ENCODE results near the gene WDR62. TPM values are rescaled to one million over a fixed set of nuclear protein-coding genes. Genes with fewer than 3 reads are reported as not detected.

WDR62 gene
- total and polyA plus RNA-seq, 2 of the 8 experiments (the other 6 are each of a cell fraction or from before 2014, with no cell fraction given), result 28.2 to 39.5 TPM

GRCh38 chr19:36030264-36031148, 24.2 kb upstream of the WDR62 start:
- H3K4me2 ChIP-seq (ENCODE audit: insufficient read depth in 1 of 2, low read depth in 2 of 2, low read length in 2 of 2), result no peak overlapping the region
- no peak overlapping the region for H2BK12ac ChIP-seq (ENCODE audit: low read depth, low read length)
- H2BK20ac ChIP-seq (ENCODE audit: low read length), result no peak overlapping the region
- no peaks in the 10 kb centered on the region for H3K79me2 ChIP-seq (ENCODE audit: control insufficient read depth in 1 of 2, insufficient read depth in 2 of 2, low read length in 2 of 2)
- H3K79me1 ChIP-seq (ENCODE audit: low read depth, low read length), result no peaks in the 10 kb centered on the region
- no peak overlapping the region for H2BK5ac ChIP-seq (ENCODE audit: low read depth, low read length)
- no peak overlapping the region for H3K9ac ChIP-seq (replicated peaks in 1 of 4; ENCODE audit: extremely low read depth in 1 of 4, low read depth in 3 of 4, low read length in 3 of 4)
- H3K4me3 ChIP-seq (ENCODE audit: extremely low read depth in 1 of 4, insufficient read depth in 2 of 4, low read depth in 3 of 4, low read length in 4 of 4), result no peak overlapping the region
- no peaks in the 10 kb centered on the region for H3K9me3 ChIP-seq (ENCODE audit: insufficient read depth in 2 of 2, low read depth in 1 of 2, low read length in 1 of 2)
- H3K36me3 ChIP-seq (ENCODE audit: control insufficient read depth in 2 of 4, insufficient read depth in 4 of 4, low read length in 3 of 4), result peaks cover 0 to 9% (median 3%) of the 10 kb centered on the region in 4 experiments; a peak in 3 of 8 replicates
- no peak overlapping the region for H3K56ac ChIP-seq (replicated peaks; ENCODE audit: insufficient read length, low read depth, low read length)
- no peak for FAIRE-seq
- H3K4me1 ChIP-seq (replicated peaks in 1 of 4; ENCODE audit: control insufficient read depth in 3 of 4, insufficient read depth in 4 of 4, low read length in 3 of 4), result peaks cover 0 to 11% (median 4%) of the 10 kb centered on the region in 4 experiments; a peak in 6 of 7 replicates
- H3K18ac ChIP-seq (ENCODE audit: extremely low read depth, low read length), result no peak overlapping the region
- DNase-seq (ENCODE audit: low read depth in 1 of 2, low spot score in 2 of 2), result no peak
- H3K27ac ChIP-seq (ENCODE audit: low read depth, low read length), result no peak overlapping the region
- ChIA-PET POLR2A (ENCODE audit: partially characterized antibody) (interaction anchor here (1.0 to 1.6 kb wide), 3 partner anchors 14 to 23 kb away, joined by 3 to 5 read pairs (median 3); partner anchors contain the start of genes ALKBH6 and THAP8), CTCF (ENCODE audit: partially characterized antibody) (interaction anchor here (0.9 to 2.3 kb wide), 5 partner anchors 11 to 167 kb away, joined by 3 to 14 read pairs (median 4); partner anchors contain the start of gene THAP8)
- H2BK15ac ChIP-seq (ENCODE audit: low read length), result no peak overlapping the region
- H3K27me3 ChIP-seq (replicated peaks in 1 of 4; ENCODE audit: control insufficient read depth in 3 of 4, extremely low read depth in 1 of 4, insufficient read depth in 3 of 4, low read length in 3 of 4), result peaks cover 0 to 4% (median 0%) of the 10 kb centered on the region in 4 experiments; a peak in 4 of 7 replicates
- no peak overlapping the region for H3K23ac ChIP-seq (ENCODE audit: insufficient read length)
- H3K14ac ChIP-seq (ENCODE audit: insufficient read length), result no peak overlapping the region
- no peak overlapping the region for H2AFZ ChIP-seq (ENCODE audit: low read length)
- no peak overlapping the region for H4K91ac ChIP-seq (replicated peaks; ENCODE audit: insufficient read length, low read length)
- H4K8ac ChIP-seq (ENCODE audit: extremely low read depth, insufficient read depth, low read length), result no peak overlapping the region
- H2BK120ac ChIP-seq (replicated peaks; ENCODE audit: low read depth, low read length), result no peak overlapping the region
- 94% methylated on average over 6 of the region's 8 CpGs; no CpG with 5 or more reads in 1 of the 2 experiments for WGBS, 2 experiments (ENCODE audit: extremely low coverage in 1 of 2, insufficient coverage in 1 of 2, insufficient read length in 1 of 2, insufficient replicate concordance in 2 of 2, low coverage in 1 of 2, low lambda C conversion rate in 2 of 2, missing lambda C conversion rate in 1 of 2)
- H3K23me2 ChIP-seq (ENCODE audit: low read depth, low read length), result peaks cover 3% of the 10 kb centered on the region; the same call in 1 of the 2 replicates
- H4K20me1 ChIP-seq (replicated peaks in 1 of 2; ENCODE audit: control insufficient read depth in 1 of 2, insufficient read depth in 2 of 2, low read length in 2 of 2), result peaks cover 0 to 8% of the 10 kb centered on the region in 2 experiments
- H3K4ac ChIP-seq (replicated peaks; ENCODE audit: insufficient read length, low read depth, low read length), result no peak overlapping the region
- no peak overlapping the region for H2AK5ac ChIP-seq (ENCODE audit: low read depth, low read length)
- H4K5ac ChIP-seq (ENCODE audit: insufficient read length, low read depth, low read length), result no peak overlapping the region
- no peak for TF ChIP-seq SP1 (IDR thresholded peaks at IDR 0.05; ENCODE audit: low read depth, low read length)
- no peak for TF ChIP-seq CBX5 (IDR thresholded peaks at IDR 0.05; ENCODE audit: low read depth, low read length)
- no peak for TF ChIP-seq EGR1 (IDR thresholded peaks at IDR 0.05; ENCODE audit: borderline replicate concordance, low read depth, low read length)
- TF ChIP-seq EP300 (IDR thresholded peaks at IDR 0.05; ENCODE audit: borderline replicate concordance in 1 of 2, low read depth in 2 of 2, low read length in 2 of 2), result no peak
- no peak for TF ChIP-seq SP4 (IDR thresholded peaks at IDR 0.05; ENCODE audit: low read length)
- TF ChIP-seq JUND (IDR thresholded peaks at IDR 0.05; ENCODE audit: low read length), result no peak
- peak in 2 of 3 experiments; percentile 7 to 31; a peak in 1 of 4 replicates for TF ChIP-seq CTCF (IDR thresholded peaks at IDR 0.05; ENCODE audit: control extremely low read depth in 1 of 3, insufficient read depth in 1 of 3, low read depth in 1 of 3, low read length in 3 of 3)
- peak in 1 of 2 experiments; percentile 30; a peak in 1 of 4 replicates for TF ChIP-seq RAD21 (IDR thresholded peaks at IDR 0.05 in 1 of 2, conservative IDR thresholded peaks at IDR 0.05 in 1 of 2; ENCODE audit: low read depth in 2 of 2, low read length in 2 of 2)
